GM19035 (cell line): ENCODE data around the gene LRFN2.

Experiments
- ATAC-seq: cut with Tn5 transposase; IDR thresholded peaks from one replicate; pipeline ENCODE4 v1.9.1; 2021; ENCODE audit not compliant: unreplicated experiment

The LRFN2 gene

DNA sequence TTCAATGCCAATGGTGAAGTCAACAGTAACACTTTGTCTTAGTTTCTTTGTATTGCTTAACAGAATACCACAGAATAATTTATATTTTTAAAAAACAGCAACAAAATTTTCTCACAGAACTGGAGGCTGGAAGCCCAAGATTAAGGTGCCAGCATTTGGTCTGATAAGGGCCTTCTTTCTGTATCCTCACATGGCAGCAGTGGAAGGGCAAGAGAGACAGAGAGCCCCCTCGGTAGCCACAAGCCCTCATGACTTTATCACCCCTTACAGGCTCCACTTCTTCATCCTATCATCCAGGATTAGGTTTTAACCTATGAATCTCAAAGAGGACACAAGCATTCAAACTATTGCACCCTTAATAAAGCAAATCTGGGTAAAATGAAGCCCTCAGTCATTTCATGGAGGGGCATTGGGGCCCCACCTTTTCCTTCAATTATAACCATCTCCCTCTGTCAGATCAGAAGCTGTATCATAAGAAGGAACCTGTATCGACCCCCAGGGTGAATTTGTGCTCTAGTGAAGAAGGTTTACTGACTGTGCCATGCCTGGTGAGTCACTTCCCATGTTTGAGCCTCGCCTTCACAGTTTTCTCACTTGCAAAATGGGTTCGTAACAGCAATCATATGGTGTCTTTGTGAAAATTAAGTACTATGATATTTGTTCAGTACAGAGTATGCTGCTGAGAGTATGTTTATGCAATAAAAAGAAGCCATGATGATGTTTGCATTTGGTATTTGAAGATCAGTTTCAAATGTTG, 178.2 kb downstream of the LRFN2 start:
- no peak for ATAC-seq

DNA sequence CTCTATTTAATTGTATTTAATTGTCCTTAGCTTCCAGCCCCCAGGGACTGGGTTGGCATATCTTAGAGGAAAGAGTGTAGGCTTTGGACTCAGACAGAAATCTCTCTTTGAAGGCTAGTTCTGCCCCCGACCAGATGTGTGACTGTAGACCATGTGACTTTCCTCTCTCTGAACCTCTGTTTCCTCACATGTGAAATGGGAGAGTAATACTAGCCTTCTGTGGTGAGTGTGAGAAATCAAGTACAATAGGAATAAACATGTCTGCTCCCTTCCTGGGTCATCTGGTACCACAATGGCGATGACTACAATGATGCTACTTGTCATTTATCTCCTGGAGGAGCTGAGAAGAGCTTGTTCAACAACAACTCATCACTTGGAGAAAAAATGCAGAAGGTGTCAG, 179.9 kb downstream of the LRFN2 start:
- no peak for ATAC-seq

DNA sequence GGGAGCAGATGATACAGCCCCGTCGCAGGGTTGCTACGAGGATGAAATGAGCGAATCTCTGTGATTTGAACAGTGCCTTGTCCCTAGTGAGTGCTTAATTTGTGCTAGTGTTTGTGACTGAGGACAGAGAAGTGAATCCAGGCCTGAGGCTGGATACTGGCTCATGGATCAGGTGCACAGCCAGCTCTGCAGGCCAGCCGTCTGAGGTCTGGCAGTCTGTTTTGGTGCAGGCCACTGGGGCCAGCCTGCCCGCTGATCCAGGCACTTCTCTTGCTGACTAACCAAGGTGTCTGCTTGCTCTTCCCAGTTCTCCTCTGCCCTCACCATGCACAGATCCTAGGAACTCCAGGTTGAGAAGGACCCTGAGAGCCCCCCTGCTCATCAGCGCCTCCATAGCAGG, 181.0 kb downstream of the LRFN2 start:
- no peak for ATAC-seq

DNA sequence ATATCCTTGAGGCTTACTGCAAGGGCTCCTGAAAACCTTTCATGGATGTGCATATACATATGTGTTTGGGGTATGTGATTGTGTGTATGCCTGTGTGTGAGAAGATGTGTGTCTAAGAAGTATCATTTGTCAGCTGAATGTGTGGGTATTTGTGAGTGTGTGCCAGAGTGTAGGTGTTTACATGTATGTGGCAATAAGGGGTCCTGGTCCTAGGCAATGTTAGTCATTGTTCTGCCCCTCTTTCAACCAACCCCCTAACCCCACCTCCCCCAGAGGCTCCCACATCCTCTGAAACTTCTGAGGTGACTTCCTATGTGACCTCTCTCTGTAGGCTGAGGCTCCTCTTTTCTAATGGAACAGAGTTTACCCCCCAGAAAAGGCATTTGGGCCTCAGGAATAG, 186.4 kb downstream of the LRFN2 start:
- ATAC-seq = no peak

DNA sequence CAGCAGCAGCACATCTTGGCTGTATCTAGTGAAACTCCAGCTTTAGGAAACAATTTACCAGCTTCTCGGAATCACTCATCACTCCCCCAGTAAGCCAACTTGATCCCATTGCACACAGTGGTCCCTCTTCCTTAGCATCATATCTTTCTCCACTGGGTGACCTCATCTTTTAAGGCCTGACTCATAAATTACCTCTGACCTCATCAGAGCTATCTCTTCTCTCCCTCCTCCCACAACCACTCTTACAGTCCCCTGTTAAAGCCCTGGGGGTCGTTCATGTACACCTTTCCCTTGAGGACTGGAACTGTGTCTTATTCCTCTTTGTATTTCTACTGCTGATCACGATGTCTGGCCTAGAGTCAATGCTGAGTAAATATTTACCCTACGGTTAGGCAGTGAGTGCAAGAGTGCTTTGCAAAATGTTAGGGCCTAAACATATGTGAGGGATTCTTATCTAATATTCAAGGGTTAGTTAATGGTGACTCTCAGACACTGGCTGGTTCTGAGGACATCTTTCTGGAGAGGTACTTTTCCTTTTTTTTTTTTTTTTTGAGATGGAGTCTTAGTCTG, 187.2 kb downstream of the LRFN2 start:
- no peak for ATAC-seq

DNA sequence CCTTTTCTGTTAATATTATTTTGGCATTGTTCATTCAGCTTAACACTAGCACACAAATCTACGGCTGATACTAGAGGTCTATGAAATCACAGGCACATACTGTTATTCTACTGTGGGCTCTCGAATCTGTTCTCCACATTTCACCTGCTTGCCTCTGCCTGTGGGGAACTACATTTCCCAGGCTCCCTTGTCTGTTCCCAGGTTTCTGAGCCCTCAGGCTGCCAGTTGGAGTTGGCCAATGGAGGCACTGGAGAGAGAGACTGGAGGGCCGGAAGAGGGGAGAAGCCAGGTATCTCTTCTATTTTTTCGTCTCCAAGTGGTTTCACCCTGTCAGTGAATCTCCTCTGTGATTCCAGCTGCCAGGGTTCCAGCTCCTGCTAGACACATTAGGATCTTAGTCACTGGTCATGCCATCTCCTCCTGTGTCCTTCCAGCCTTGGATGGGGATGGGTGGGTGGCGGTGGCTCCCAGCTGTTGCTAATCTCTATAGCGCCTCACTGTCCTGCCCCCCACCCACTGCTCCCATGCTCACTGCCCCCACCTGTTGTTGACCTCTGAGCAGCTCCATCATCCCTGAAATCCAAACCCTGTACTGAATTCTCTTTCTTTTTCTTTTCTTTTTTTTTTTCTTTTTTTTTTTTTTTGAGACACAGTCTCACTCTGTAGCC, 188.2 kb downstream of the LRFN2 start:
- no peak for ATAC-seq

DNA sequence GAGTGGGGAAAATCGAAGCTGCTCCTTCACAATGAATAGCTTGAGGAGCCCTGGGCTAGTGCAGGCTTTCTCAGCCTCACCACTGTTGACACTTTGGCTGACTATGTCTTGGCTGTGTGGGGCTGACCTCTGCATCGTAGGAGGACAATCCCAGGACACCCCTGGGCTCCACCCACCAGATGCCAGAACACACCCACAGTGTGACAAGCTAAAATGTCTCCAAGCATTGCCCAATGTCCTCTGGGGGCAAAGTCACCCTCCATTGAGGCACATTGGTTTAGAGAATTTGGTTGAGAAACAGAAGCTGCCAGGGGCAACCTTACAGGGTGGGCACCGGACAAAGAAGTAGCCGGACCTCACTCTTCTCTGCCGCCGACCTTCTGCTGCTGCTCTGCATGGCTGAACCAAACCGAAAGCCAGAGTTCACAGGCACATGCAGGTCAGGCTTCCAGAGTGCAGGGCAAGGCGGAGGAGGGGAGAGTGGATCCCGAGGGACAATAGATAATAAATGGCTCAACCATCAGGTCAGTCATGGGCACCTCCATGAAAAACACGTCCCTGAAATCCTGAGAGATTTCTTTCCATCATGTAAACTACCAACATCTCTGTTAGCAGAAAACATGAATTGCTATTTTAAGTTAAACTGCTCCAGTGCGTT, 189.0 kb downstream of the LRFN2 start:
- no peak for ATAC-seq

DNA sequence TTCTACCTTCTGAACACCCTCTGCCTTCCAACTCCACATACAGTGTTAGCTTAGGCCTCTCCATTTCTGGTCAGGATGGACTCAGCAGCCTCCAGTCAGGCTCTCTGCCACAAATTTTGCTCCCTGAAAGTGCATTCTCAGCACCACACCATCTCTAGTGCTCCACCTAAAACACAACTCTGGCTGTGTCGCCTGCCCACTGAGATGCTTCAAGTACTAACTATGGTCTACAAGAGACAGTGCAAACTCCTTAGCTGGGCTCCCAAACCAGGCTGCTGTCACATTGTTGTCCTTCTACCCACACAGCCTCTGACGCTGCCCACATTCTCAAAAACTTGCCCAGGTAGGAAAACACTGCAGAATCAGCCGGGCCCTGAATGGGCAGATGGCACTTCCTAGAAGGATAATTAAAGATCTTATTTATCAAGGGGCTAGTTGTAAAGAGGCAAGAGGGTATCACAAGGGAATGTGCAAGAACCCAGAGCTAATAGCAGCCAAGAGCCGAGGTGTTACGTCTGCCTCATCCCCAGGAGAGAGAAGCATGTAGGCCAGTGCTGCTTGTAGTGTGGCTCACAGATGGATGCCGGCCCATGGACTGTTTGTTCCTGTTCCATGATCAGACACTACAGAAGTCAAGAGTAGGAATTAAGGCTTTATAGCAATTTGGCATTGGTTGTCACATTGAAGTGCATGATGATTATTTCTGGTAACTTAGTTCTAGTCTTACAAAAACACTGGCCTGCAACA, 189.7 kb downstream of the LRFN2 start:
- ATAC-seq = no peak

DNA sequence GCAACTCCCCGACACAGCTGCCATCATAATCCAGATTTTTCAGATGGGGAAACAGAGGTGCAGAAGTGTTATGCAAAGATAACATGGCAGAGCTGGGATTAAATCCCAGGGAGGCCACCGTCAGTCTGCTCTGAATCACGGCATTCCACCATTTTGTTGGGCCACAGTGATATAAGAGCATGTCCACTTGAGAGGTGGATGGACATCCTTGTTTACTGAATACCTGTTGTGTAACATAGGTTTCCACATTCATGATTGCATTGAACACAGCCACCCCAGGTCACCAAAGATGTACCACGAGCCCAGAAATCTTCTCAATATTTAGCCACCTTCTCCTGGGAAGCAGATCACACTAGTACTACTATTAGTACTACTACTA, 191.5 kb downstream of the LRFN2 start:
- no peak for ATAC-seq

DNA sequence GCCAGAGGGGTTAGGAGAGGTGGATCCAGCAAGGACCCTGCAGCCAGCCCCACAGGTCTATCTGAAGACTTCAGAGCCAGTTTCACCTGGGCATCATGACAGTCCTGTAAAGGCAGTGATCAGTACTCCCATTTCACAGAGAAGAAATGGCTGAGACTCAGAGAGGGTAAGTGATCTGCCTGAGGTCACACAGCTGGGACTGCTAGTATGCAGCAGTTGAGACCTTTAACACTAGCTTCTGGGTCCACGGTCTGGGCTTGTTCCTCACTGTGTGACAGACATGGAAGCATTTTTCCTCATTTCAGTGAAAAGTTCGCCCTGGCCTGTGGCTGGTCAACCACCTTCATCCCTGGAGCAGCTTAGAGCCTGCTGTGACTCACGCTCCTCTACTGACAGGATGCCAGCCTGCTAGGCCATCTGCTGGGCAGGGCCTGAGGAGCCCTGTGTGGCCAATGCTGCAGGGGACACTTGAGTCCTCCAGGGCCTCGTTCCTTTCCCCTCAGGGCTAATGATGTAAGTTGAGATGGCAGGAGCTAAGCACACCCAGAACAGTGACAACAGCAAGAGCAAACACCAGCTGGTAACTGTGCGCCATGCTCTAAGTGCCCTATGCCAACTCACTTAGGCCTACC, 192.0 kb downstream of the LRFN2 start:
- ATAC-seq = no peak

DNA sequence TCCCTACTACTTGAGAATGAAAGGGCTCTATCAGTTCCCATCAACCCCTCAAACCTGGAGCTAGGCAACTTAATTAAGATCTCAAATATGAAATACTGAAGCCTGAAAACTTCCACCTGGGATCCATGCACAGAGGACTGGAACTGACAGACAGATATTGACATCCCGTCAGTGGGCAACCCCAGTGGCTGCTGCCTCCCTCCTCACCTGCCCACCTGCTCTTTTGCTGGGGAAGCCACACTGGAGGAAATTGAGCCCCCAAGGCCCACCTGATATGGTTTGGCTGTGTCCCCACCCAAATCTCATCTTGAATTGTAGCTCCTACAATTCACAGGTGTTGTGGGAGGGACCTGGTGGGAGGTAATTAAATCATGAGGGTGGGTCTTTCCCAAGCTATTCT, 192.8 kb downstream of the LRFN2 start:
- no peak for ATAC-seq

DNA sequence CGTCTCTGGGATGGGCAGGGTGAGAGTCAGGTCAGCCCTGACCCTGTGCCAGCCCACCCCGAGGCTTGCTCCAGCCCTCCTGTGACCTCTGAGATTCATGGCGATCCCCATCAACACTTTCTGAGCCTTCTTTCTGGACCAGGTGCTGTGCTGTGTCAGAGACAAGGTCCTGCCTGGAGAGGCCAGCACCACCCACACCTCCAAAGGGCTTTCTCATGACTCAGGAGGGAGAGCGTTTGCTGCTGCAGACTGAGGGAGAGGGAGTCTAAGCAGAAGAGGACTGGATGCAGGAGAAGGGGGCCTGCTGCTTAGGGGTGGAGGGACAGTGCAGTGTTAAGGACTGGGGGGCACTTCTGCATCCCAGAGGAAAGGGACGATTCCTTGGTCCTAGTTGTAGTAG, 193.5 kb downstream of the LRFN2 start:
- no peak for ATAC-seq

DNA sequence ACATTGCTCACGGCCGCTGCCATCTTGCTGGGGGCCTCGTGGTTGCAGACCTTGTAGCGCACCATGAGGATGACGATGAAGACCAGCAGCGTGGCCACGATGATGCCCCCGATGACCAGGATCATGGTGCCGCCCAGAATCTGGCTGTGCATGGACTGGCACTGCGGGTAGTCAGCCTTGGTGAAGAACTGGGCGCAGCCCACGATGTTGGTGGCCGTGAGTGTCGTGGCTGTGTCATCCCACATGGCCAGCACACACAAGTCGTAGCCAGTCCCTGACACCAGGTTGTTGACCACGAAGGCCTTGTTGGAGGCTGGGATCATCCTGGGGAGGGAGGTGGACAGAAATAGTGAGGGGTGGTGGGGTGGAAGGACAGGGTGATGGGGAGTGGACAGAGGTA, 194.6 kb downstream of the LRFN2 start:
- ATAC-seq = no peak

DNA sequence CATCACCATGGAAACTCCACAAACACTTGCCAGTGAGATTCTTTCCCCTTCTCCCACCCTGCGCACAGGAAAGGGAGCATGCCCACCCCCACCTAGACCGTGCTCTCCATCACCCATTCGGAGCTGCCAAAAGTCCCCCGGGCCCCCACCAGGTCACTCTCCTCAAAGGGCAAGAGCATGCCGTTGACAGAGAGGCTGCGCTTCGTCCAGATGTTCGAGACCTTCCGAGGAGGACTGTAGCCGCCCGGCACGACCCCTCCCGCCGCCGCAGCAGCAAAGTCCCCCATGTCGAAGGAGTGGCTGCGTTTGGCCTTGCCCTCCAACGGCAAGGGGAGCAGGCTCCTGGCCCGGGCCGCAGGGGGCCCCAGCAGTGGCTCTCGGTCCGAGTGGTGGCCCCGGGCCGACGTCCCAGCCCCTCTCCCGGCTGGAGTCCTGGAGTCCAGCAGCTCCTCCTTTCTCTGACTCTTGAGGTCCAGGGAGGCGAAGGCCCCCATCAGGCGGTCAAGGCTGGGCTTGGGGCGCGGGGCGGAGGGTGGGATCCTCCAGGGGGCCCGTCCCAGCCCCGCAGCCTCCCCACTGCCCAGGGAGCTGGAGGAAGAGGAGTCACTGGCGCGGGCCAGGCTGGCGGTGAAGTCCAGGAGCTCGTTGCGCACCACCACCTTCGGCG, 195.2 kb downstream of the LRFN2 start:
- no peak for ATAC-seq

DNA sequence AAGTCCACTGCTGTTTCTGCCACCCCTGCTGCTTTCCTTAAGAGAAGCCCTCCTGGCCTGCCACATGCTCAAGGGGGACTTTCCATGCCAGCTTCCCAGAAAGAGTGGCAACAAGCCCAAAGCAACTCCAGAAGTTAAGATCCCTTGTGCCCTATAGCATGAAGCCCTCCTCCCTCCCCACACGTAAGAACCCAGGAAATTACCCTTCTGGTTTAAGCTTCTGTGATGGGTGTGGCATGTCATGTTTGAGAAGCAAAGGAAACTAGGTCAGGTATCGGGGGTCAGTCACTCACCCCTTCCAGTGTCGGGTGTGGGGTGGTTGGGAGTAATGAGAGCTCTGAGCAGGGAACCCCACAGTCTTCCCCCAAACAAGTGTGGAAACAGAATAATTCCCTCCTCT, 196.1 kb downstream of the LRFN2 start:
- no peak for ATAC-seq

DNA sequence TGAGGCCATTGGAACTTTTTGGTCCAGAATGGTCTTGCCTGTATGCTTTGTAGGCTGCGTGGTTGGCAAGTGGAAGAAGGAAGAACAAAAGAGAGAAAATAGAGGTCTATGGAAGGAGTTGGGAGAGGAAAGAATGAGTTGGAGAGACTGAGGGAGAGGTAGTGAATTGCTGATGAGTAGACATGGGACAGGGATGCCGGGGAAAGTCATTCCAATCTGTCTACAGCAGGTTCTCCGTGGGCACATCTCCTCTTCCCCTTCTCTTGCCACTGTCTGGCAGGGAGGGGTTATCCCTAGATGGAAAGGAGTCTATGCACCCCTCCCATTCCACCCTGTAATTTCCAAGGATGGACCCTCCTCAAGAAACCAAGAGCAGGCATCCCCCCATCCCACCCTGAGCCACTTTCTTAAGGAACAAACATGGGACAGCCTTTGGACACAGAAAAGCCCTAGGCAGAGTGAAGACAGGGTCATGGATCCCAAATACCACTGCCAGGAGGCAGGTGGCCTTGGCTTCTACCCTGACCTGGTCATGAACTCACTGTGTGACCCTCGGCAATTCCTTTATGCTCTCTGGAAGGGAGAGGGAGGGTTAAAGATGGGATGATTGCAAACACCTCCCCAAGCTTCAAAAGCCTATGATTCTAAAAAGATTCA, 196.9 kb downstream of the LRFN2 start:
- no peak for ATAC-seq

DNA sequence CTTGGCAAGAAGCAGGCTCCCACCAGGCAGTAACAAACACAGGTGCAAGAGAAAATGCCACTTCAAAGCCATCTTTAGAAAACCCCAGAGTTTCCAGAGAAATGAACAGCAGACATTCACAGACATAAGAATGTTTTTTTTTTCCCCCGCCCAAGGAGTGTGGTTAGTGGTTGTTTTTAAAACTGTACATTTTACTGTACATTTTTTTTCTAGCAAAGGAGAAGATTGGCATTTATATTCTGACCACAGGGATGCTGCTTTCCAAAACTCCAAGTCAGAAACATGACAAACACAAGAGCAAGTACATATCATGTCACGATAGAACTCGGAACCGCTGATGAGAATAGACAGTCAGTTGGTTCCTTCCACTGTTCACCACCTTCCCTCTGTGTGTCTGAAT, 197.9 kb downstream of the LRFN2 start:
- no peak for ATAC-seq

DNA sequence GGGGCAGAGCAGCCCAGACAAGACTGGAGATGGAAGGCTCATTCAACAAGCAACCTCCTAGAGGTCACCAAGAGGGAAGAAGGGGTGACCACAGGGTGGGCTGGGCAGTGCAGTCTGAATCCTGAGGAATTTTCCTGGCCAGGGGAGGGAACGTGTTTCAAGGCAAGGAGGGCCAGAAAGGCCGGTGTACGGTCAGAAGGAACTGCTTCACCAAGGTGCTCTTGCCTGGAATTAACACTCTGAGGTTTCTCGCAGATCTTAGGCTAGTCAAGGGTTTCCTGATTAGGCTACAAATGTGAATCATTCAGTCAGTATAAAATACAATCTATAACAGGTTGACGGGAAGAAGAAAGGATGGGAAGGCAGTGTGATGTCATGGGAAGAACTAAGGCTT, 199.3 kb downstream of the LRFN2 start:
- ATAC-seq = no peak

DNA sequence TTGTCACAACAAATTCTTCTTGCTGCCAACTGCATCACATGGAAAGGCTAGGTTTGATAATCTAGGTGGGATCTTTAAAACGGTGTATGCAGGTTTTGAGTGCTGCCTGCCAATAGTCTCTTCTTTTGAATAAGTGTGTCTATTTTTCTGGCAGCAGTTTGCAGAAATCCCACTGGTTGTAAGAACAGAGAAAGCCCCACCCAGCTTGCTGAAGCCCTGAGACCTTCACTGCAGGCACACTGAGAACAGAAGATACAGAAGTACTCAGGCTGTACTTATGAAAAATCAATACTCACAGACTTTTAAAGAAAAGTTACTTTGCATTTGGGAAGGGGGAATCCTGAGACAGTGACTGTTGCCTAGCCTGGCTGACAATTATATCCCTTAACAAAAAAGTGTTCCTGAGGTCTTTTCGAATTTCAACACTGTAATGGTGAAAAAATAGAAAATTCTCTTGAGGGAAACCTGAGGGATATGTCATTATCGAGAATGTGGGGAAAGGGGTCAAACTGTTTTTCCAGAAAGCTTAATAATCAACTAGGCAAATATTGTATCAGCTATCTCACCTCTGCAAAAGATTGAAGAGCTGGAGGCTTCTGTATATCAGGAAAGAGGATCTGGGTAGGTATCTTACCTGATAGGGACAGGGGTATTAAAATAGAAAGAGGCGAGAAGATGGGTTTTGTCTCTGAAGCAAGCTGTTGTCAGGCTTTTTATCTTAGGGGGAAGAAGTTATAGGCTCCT, 199.9 kb downstream of the LRFN2 start:
- no peak for ATAC-seq
